ENCODE data around the gene TNFRSF1B. TPM values are rescaled to one million over a fixed set of nuclear protein-coding genes. Genes with fewer than 3 reads are reported as not detected.

The TNFRSF1B gene
- polyA plus RNA-seq, 3 donors, result 436 to 761 (median 450) TPM

DNA sequence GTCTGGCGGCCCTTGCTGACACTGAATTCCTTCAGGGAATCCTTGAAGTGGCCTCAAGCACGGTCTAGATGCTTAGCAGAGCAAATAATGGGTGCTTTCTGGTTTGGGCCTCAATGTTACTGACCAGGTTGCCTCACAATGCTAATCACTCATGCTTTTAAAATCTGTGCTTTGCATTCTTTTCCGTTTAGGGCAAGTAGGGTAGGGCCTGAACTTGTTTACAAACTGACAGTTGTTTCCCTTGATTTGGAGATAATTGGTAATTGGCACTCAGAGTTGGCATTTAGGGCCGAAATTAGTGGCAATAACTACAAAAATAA lies 64.4 kb downstream of the TNFRSF1B start:
- Histone ChIP-seq H4K20me1 (ENCODE audit: insufficient read depth, low read length) (peaks cover 46% of the 10 kb centered on the region), H3K4me2 (replicated peaks; ENCODE audit: extremely low read depth, low read length, poor library complexity, severe bottlenecking) (peak overlapping the region; percentile 98), H3K36me3 (replicated peaks in 1 of 2; ENCODE audit: control insufficient read depth in 1 of 2, insufficient read depth in 2 of 2, low read length in 2 of 2) (peaks cover 13 to 27% of the 10 kb centered on the region in 2 donors), H2AFZ (ENCODE audit: insufficient read depth, low read depth, low read length, poor library complexity, severe bottlenecking) (peak overlapping the region; percentile 90), H3K9ac (ENCODE audit: insufficient read depth, low read length, poor library complexity, severe bottlenecking) (peak overlapping the region; percentile 95), H3K79me2 (ENCODE audit: insufficient read depth, low read length) (peaks cover 29% of the 10 kb centered on the region), H3K9me3 (replicated peaks in 1 of 2; ENCODE audit: control insufficient read depth in 1 of 2, insufficient read depth in 1 of 2, low read length in 2 of 2) (no peaks in the 10 kb centered on the region), H3K4me3 (replicated peaks in 1 of 3; ENCODE audit: low read depth in 2 of 3, low read length in 3 of 3) (peak overlapping the region; percentile 59 to 97 (median 93)), H3K27ac (ENCODE audit: low read depth in 1 of 2, low read length in 2 of 2) (peak overlapping the region in 1 of 2 donors; percentile 80), H3K4me1 (ENCODE audit: control insufficient read depth in 1 of 2, insufficient read depth in 2 of 2, low read length in 2 of 2) (peaks cover 12 to 14% of the 10 kb centered on the region in 2 donors), H3K27me3 (ENCODE audit: control insufficient read depth in 2 of 2, insufficient read depth in 2 of 2, low read length in 2 of 2) (no peaks in the 10 kb centered on the region)
- Mint-ChIP-seq H3K4me3 (peak overlapping the region; percentile 90 to 93), H3K4me1 (peaks cover 16% of the 10 kb centered on the region), H3K27ac (no peak overlapping the region), H3K36me3 (peaks cover 17 to 18% of the 10 kb centered on the region in 2 donors), H3K9me3 (no peaks in the 10 kb centered on the region), H3K27me3 (ENCODE audit: low read depth in 3 of 3) (peaks cover 0 to 2% (median 0%) of the 10 kb centered on the region in 3 donors)
- WGBS (ENCODE audit: insufficient coverage), result 96% methylated on average over 3 of the region's 4 CpGs
- TF ChIP-seq, protein P1, sequence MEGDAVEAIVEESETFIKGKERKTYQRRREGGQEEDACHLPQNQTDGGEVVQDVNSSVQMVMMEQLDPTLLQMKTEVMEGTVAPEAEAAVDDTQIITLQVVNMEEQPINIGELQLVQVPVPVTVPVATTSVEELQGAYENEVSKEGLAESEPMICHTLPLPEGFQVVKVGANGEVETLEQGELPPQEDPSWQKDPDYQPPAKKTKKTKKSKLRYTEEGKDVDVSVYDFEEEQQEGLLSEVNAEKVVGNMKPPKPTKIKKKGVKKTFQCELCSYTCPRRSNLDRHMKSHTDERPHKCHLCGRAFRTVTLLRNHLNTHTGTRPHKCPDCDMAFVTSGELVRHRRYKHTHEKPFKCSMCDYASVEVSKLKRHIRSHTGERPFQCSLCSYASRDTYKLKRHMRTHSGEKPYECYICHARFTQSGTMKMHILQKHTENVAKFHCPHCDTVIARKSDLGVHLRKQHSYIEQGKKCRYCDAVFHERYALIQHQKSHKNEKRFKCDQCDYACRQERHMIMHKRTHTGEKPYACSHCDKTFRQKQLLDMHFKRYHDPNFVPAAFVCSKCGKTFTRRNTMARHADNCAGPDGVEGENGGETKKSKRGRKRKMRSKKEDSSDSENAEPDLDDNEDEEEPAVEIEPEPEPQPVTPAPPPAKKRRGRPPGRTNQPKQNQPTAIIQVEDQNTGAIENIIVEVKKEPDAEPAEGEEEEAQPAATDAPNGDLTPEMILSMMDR (IDR thresholded peaks at IDR 0.05), result no peak
- intact Hi-C loops (cut with micrococcal nuclease), result no loop called here
- no peak for DNase-seq

GRCh38 chr1:12232221-12232620 lies 65.4 kb downstream of the TNFRSF1B start:
- Histone ChIP-seq H3K4me1 (ENCODE audit: control insufficient read depth in 1 of 2, insufficient read depth in 2 of 2, low read length in 2 of 2) (peaks cover 12 to 14% of the 10 kb centered on the region in 2 donors), H3K4me3 (replicated peaks in 1 of 3; ENCODE audit: low read depth in 2 of 3, low read length in 3 of 3) (no peak overlapping the region), H3K36me3 (replicated peaks in 1 of 2; ENCODE audit: control insufficient read depth in 1 of 2, insufficient read depth in 2 of 2, low read length in 2 of 2) (peaks cover 20 to 37% of the 10 kb centered on the region in 2 donors), H3K4me2 (replicated peaks; ENCODE audit: extremely low read depth, low read length, poor library complexity, severe bottlenecking) (peak overlapping the region; percentile 15), H3K27ac (ENCODE audit: low read depth in 1 of 2, low read length in 2 of 2) (no peak overlapping the region), H3K9me3 (replicated peaks in 1 of 2; ENCODE audit: control insufficient read depth in 1 of 2, insufficient read depth in 1 of 2, low read length in 2 of 2) (no peaks in the 10 kb centered on the region), H4K20me1 (ENCODE audit: insufficient read depth, low read length) (peaks cover 48% of the 10 kb centered on the region), H3K9ac (ENCODE audit: insufficient read depth, low read length, poor library complexity, severe bottlenecking) (no peak overlapping the region), H3K27me3 (ENCODE audit: control insufficient read depth in 2 of 2, insufficient read depth in 2 of 2, low read length in 2 of 2) (no peaks in the 10 kb centered on the region), H2AFZ (ENCODE audit: insufficient read depth, low read depth, low read length, poor library complexity, severe bottlenecking) (no peak overlapping the region), H3K79me2 (ENCODE audit: insufficient read depth, low read length) (peaks cover 29% of the 10 kb centered on the region)
- DNase-seq, result no peak
- TF ChIP-seq, protein P1 (IDR thresholded peaks at IDR 0.05), result no peak
- 95% methylated on average over 2 of the region's 2 CpGs for WGBS (ENCODE audit: insufficient coverage)
- Mint-ChIP-seq H3K4me3 (no peak overlapping the region), H3K4me1 (peaks cover 16% of the 10 kb centered on the region), H3K27me3 (ENCODE audit: low read depth in 3 of 3) (peaks cover 0 to 2% (median 0%) of the 10 kb centered on the region in 3 donors), H3K36me3 (peaks cover 26% of the 10 kb centered on the region in 2 donors), H3K27ac (no peak overlapping the region), H3K9me3 (no peaks in the 10 kb centered on the region)
- intact Hi-C loops (cut with micrococcal nuclease), result no loop called here
